IMR-90 (cell line): ENCODE results near the gene SLC25A25. TPM values are rescaled to one million over a fixed set of nuclear protein-coding genes. Genes with fewer than 3 reads are reported as not detected.

ENCODE experiments used
- ATAC-seq: fragments of 200-7000 bp; cut with Tn5 transposase; 2 replicates; pipeline ENCODE4 v1.9.1; 2020; ENCODE audit warnings: low read depth, mild to moderate bottlenecking, moderate library complexity
- BruUV-seq: library from RNA; stranded (reverse); fragments of 400-500 nt; replicated peaks from 2 replicates; lab custom pipeline; 2021; lab: Mats Ljungman, UMichigan
- CTCF ChIA-PET: fragments of 300-600 bp; formaldehyde crosslinking; extraction: SDS; loops from one replicate; lab custom pipeline; 2021; ENCODE audit warnings: antibody characterized with exemption; lab: Yijun Ruan, JAX
- POLR2A ChIA-PET: fragments of 300-600 bp; sonication (Branson Sonifier 250); formaldehyde crosslinking; loops from one replicate; lab custom pipeline; 2022; ENCODE audit warnings: antibody characterized with exemption; ENCODE audit not compliant: unreplicated experiment; lab: Charles Lee
- DNase-seq: peaks from one replicate; pipeline ENCODE4 v3.0.0; 2013
- H2AFZ ChIP-seq: replicated peaks from 2 replicates; pipeline ENCODE3; 2013; ENCODE audit warnings: low read length, mild to moderate bottlenecking; ENCODE audit not compliant: poor library complexity
- H2AK5ac ChIP-seq: 2 replicates; pipeline ENCODE4 v1.6.1; 2013; ENCODE audit warnings: low read depth, low read length, inconsistent platforms
- H2AK9ac ChIP-seq: replicated peaks from 2 replicates; pipeline ENCODE3; 2013; ENCODE audit warnings: mild to moderate bottlenecking, low read depth, low read length, moderate library complexity; ENCODE audit not compliant: poor library complexity
- H2BK120ac ChIP-seq: 2 replicates; pipeline ENCODE4 v1.6.1; 2013; ENCODE audit warnings: low read depth, low read length, inconsistent platforms
- H2BK15ac ChIP-seq: 3 replicates; pipeline ENCODE4 v1.6.1; 2013; ENCODE audit warnings: low read depth, low read length, inconsistent platforms
- H2BK20ac ChIP-seq: 2 replicates; pipeline ENCODE4 v1.6.1; 2013; ENCODE audit warnings: low read depth, mild to moderate bottlenecking, inconsistent platforms, low read length, moderate library complexity
- H2BK5ac ChIP-seq: 2 replicates; pipeline ENCODE4 v1.6.1; 2013; ENCODE audit warnings: mild to moderate bottlenecking, low read depth, low read length, inconsistent platforms; ENCODE audit not compliant: poor library complexity, severe bottlenecking
- H3K14ac ChIP-seq: replicated peaks from 2 replicates; pipeline ENCODE4 v1.6.1; 2013; ENCODE audit warnings: low read depth, low read length, inconsistent platforms
- H3K18ac ChIP-seq: 2 replicates; pipeline ENCODE4 v1.6.1; 2013; ENCODE audit warnings: low read depth, low read length, control low read depth
- H3K23ac ChIP-seq: 2 replicates; pipeline ENCODE4 v1.6.1; 2013; ENCODE audit warnings: low read depth, low read length, inconsistent platforms
- H3K27ac ChIP-seq: 2 replicates; pipeline ENCODE4 v1.5.1; 2013; ENCODE audit warnings: mild to moderate bottlenecking, control low read depth, low read length; ENCODE audit not compliant: insufficient read depth
- H3K27me3 ChIP-seq: 2 replicates; pipeline ENCODE4 v1.6.1; 2013; ENCODE audit warnings: low read length; ENCODE audit not compliant: control insufficient read depth, insufficient read depth
- H3K36me3 ChIP-seq: 2 replicates; pipeline ENCODE4 v1.6.1; 2013; ENCODE audit warnings: low read length, mixed read lengths; ENCODE audit not compliant: control insufficient read depth, insufficient read depth
- H3K4ac ChIP-seq: 2 replicates; pipeline ENCODE4 v1.6.1; 2013; ENCODE audit warnings: low read depth, low read length, inconsistent platforms
- H3K4me1 ChIP-seq: 2 replicates; pipeline ENCODE4 v1.6.1; 2013; ENCODE audit warnings: low read length, mixed read lengths; ENCODE audit not compliant: control insufficient read depth, insufficient read depth
- H3K4me2 ChIP-seq: 2 replicates; pipeline ENCODE4 v1.6.1; 2013; ENCODE audit warnings: low read depth, mild to moderate bottlenecking, control low read depth, low read length, moderate library complexity
- H3K4me3 ChIP-seq: 2 replicates; pipeline ENCODE4 v1.5.1; 2013; ENCODE audit warnings: low read depth, mild to moderate bottlenecking, control low read depth, low read length, moderate library complexity; ENCODE audit not compliant: insufficient read depth
- H3K56ac ChIP-seq: 2 replicates; pipeline ENCODE4 v1.6.1; 2013; ENCODE audit warnings: low read length, inconsistent platforms; ENCODE audit not compliant: insufficient read depth; ENCODE audit errors: extremely low read depth
- H3K79me1 ChIP-seq, 2 experiments: 2 replicates each; pipeline ENCODE4 v1.6.1; 2013; ENCODE audit warnings: low read length in 2 of 2, inconsistent platforms in 1 of 2, low read depth in 1 of 2
- H3K9ac ChIP-seq: 2 replicates; pipeline ENCODE4 v1.6.1; 2013; ENCODE audit warnings: low read depth, low read length, control low read depth
- H3K9me1 ChIP-seq: 2 replicates; pipeline ENCODE4 v1.6.1; 2013; ENCODE audit warnings: low read length, inconsistent platforms; ENCODE audit not compliant: insufficient read depth
- H3K9me3 ChIP-seq: 2 replicates; pipeline ENCODE4 v1.6.1; 2013; ENCODE audit warnings: low read length; ENCODE audit not compliant: control insufficient read depth, insufficient read depth
- H4K20me1 ChIP-seq: 2 replicates; pipeline ENCODE4 v1.6.1; 2013; ENCODE audit warnings: low read length, inconsistent platforms; ENCODE audit not compliant: insufficient read depth
- H4K5ac ChIP-seq: 2 replicates; pipeline ENCODE4 v1.6.1; 2013; ENCODE audit warnings: mild to moderate bottlenecking, low read depth, low read length, control low read depth
- H4K8ac ChIP-seq, 2 experiments: 2 replicates each; pipeline ENCODE4 v1.6.1; 2013; ENCODE audit warnings: low read depth in 2 of 2, low read length in 2 of 2, control low read depth in 1 of 2, inconsistent platforms in 1 of 2
- H4K91ac ChIP-seq: 2 replicates; pipeline ENCODE4 v1.6.1; 2013; ENCODE audit warnings: low read depth, low read length, inconsistent platforms; ENCODE audit not compliant: insufficient read depth
- BHLHE40 ChIP-seq: fragments of 150-350 bp; IDR thresholded peaks from 2 replicates; pipeline ENCODE4 v1.6.1; 2016; ENCODE audit warnings: mild to moderate bottlenecking, low read depth, low read length
- CEBPB ChIP-seq: IDR thresholded peaks from 2 replicates; pipeline ENCODE4 v1.6.1; 2012; ENCODE audit warnings: low read depth, low read length, improper control_type of control experiment
- CHD1 ChIP-seq: IDR thresholded peaks from 2 replicates; pipeline ENCODE4 v1.6.1; 2012; ENCODE audit warnings: low read depth, low read length, improper control_type of control experiment
- FOS ChIP-seq: fragments of 150-350 bp; IDR thresholded peaks from 2 replicates; pipeline ENCODE4 v1.6.1; 2016; ENCODE audit warnings: low read depth, low read length
- MAFK ChIP-seq: IDR thresholded peaks from 2 replicates; pipeline ENCODE4 v1.6.1; 2012; ENCODE audit warnings: low read depth, low read length, improper control_type of control experiment
- MAZ ChIP-seq: IDR thresholded peaks from 2 replicates; pipeline ENCODE4 v1.6.1; 2012; ENCODE audit warnings: low read depth, mild to moderate bottlenecking, low read length, improper control_type of control experiment, moderate library complexity, borderline replicate concordance
- MXI1 ChIP-seq: IDR thresholded peaks from 2 replicates; pipeline ENCODE4 v1.6.1; 2012; ENCODE audit warnings: low read depth, mild to moderate bottlenecking, low read length, moderate library complexity, borderline replicate concordance
- POLR2A ChIP-seq: IDR thresholded peaks from 2 replicates; pipeline ENCODE4 v1.6.1; 2012; ENCODE audit warnings: mild to moderate bottlenecking, low read depth, low read length
- RAD21 ChIP-seq: IDR thresholded peaks from 2 replicates; pipeline ENCODE4 v1.6.1; 2012; ENCODE audit warnings: low read length, improper control_type of control experiment
- RCOR1 ChIP-seq: IDR thresholded peaks from 2 replicates; pipeline ENCODE4 v1.6.1; 2012; ENCODE audit warnings: mild to moderate bottlenecking, low read length, improper control_type of control experiment; ENCODE audit not compliant: insufficient replicate concordance
- RFX5 ChIP-seq: IDR thresholded peaks from 2 replicates; pipeline ENCODE4 v1.8.0; 2012; ENCODE audit warnings: low read depth, mild to moderate bottlenecking, low read length, moderate library complexity
- SMC3 ChIP-seq: fragments of 150-350 bp; IDR thresholded peaks from 2 replicates; pipeline ENCODE4 v1.6.1; 2016; ENCODE audit warnings: low read depth, mild to moderate bottlenecking, antibody characterized with exemption, low read length, moderate library complexity
- WGBS, 2 experiments: methylation state at CpG; one replicate each; pipeline versions ENCODE4 v1.1.5 to v1.1.7; 2013; ENCODE audit warnings: missing lambda C conversion rate in 2 of 2; ENCODE audit not compliant: insufficient read length in 1 of 2; ENCODE audit errors: extremely low coverage in 2 of 2; 5-methylcytosine and 5-hydroxymethylcytosine counted together
- dilution Hi-C: fragments of 300-500 bp; cut with HindIII; formaldehyde crosslinking; loops from one replicate; pipeline ENCODE4 v1.14.3; 2018; ENCODE audit warnings: low sequenced_read_pairs; ENCODE audit not compliant: unreplicated experiment
- in situ Hi-C: fragments of 300-500 bp; cut with MboI; formaldehyde crosslinking; loops from 3 replicates; pipeline ENCODE4 v1.14.3; 2019; ENCODE audit warnings: low sequenced_read_pairs, inconsistent platforms, mixed read lengths
- intact Hi-C: fragments of 100-400 bp; cut with micrococcal nuclease; formaldehyde crosslinking; loops from 2 replicates; pipeline ENCODE4 v1.10.0; 2022
- polyA plus RNA-seq, 3 experiments: library from polyadenylated mRNA; depleted of rRNA; stranded (reverse); fragments of >200 nt; gene quantifications; 2 replicates each; pipeline ENCODE4 v1.2.3, GENCODE V29; 2012; ENCODE audit warnings: low replicate concordance in 1 of 3
- total RNA-seq: library from RNA; depleted of rRNA; stranded (reverse); fragments of >200 nt; gene quantifications from 2 replicates; pipeline ENCODE4 v1.2.3, GENCODE V29; 2012
- TF ChIP-seq, protein P1 (sequence below): conservative IDR thresholded peaks from 2 replicates; pipeline ENCODE4 v1.5.1; 2012; ENCODE audit warnings: mild to moderate bottlenecking, low read depth, low read length, improper control_type of control experiment
- TF ChIP-seq, protein P2 (sequence below): fragments of 150-350 bp; IDR thresholded peaks from 2 replicates; pipeline ENCODE4 v1.6.1; 2017; ENCODE audit warnings: mild to moderate bottlenecking, antibody characterized with exemption, low read length, low read depth

SLC25A25 gene
- total and polyA plus RNA-seq, 2 of the 4 experiments (the other 2 are of a cell fraction), result 14.0 to 17.9 TPM

DNA sequence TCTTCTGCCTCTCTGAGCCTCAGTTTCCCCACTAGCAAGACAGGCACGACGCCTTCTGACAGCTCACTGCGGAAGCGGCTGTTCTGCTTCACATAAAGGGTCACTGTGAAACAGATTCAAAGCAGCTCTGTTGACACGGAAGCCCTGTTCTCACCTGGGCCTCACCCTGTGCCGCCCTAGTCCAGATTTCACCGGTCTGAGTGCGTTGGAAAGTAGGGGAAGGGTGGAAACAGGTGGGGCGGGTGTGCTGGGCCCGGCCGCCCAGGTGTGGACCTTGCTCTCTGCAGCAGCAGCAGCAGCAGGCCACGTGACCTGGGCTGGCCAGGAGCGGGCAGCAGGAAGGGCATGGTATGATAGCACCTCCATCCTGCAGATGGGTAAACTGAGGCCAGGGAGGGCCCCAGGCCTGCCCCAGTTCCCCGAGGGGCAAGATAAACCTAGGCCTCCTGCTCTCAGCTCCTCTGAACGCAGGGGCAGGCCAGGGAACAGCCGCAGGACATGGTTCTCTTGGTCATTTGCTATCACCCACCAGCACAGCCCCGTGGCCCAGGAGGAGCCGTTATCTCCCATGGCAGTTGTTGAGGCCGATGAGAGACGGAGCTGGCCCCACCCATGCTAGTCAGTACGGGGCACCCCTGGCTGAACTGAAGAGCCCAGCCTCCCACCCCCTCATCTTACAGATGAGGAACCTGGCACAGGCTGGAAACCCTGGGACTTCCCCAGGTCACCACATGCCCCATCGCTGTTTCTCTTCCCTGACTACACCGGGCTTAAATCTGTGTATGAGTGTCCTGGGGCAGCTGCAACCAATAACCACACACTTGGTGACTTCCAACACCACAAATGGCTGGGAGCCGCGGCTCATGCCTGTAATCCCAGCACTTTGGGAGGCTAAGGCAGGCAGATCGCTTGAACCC is 47.4 kb downstream of the SLC25A25 start:
- H3K14ac ChIP-seq, result no peak overlapping the region
- 94% methylated on average over 7 of the region's 26 CpGs; no CpG with 5 or more reads in 1 of the 2 experiments for WGBS, 2 experiments
- ATAC-seq (no peak), DNase-seq (no peak)
- no peak overlapping the region for H2AK9ac ChIP-seq
- no peak overlapping the region for H2BK15ac ChIP-seq
- intact Hi-C loops, result loop anchor here (5.0 kb wide), 1 partner anchor 373 kb away; no protein-coding TSS in a partner anchor
- H3K9me3 ChIP-seq, result no peaks in the 10 kb centered on the region
- in situ Hi-C loops, result no loop called here
- no peak for TF ChIP-seq RAD21
- TF ChIP-seq CEBPB, result no peak
- TF ChIP-seq MXI1, result no peak
- TF ChIP-seq FOS, result no peak
- TF ChIP-seq BHLHE40, result no peak
- no peak for TF ChIP-seq MAZ
- TF ChIP-seq, protein P1, sequence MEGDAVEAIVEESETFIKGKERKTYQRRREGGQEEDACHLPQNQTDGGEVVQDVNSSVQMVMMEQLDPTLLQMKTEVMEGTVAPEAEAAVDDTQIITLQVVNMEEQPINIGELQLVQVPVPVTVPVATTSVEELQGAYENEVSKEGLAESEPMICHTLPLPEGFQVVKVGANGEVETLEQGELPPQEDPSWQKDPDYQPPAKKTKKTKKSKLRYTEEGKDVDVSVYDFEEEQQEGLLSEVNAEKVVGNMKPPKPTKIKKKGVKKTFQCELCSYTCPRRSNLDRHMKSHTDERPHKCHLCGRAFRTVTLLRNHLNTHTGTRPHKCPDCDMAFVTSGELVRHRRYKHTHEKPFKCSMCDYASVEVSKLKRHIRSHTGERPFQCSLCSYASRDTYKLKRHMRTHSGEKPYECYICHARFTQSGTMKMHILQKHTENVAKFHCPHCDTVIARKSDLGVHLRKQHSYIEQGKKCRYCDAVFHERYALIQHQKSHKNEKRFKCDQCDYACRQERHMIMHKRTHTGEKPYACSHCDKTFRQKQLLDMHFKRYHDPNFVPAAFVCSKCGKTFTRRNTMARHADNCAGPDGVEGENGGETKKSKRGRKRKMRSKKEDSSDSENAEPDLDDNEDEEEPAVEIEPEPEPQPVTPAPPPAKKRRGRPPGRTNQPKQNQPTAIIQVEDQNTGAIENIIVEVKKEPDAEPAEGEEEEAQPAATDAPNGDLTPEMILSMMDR, result no peak
- no peak for TF ChIP-seq RCOR1
- no peak for TF ChIP-seq RFX5
- TF ChIP-seq MAFK, result no peak
- TF ChIP-seq, protein P2, sequence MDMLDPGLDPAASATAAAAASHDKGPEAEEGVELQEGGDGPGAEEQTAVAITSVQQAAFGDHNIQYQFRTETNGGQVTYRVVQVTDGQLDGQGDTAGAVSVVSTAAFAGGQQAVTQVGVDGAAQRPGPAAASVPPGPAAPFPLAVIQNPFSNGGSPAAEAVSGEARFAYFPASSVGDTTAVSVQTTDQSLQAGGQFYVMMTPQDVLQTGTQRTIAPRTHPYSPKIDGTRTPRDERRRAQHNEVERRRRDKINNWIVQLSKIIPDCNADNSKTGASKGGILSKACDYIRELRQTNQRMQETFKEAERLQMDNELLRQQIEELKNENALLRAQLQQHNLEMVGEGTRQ, result no peak
- TF ChIP-seq CHD1, result no peak
- no peak for TF ChIP-seq POLR2A
- no peak for TF ChIP-seq SMC3
- no peak overlapping the region for H3K27ac ChIP-seq
- H3K18ac ChIP-seq, result no peak overlapping the region
- H3K27me3 ChIP-seq, result no peaks in the 10 kb centered on the region
- H3K4me2 ChIP-seq, result no peak overlapping the region
- H3K36me3 ChIP-seq, result peaks cover 10% of the 10 kb centered on the region; the same call in 1 of the 2 replicates
- no peaks in the 10 kb centered on the region for H4K20me1 ChIP-seq
- no peak overlapping the region for H2BK20ac ChIP-seq
- ChIA-PET CTCF (no interaction called here), POLR2A (no interaction called here)
- dilution Hi-C loops, result no loop called here
- H4K91ac ChIP-seq, result no peak overlapping the region
- no peak overlapping the region for H4K8ac ChIP-seq
- H2AK5ac ChIP-seq, result no peak overlapping the region; the same call in 1 of the 2 replicates
- no peak overlapping the region for H4K5ac ChIP-seq
- no peak overlapping the region for H2BK5ac ChIP-seq
- H3K9ac ChIP-seq, result no peak overlapping the region
- H3K79me1 ChIP-seq, result no peaks in the 10 kb centered on the region
- H3K4me3 ChIP-seq, result no peak overlapping the region
- H2AFZ ChIP-seq, result no peak overlapping the region
- H3K9me1 ChIP-seq, result no peaks in the 10 kb centered on the region
- H3K23ac ChIP-seq, result no peak overlapping the region
- H3K4ac ChIP-seq, result no peak overlapping the region
- H3K4me1 ChIP-seq, result no peaks in the 10 kb centered on the region
- H3K56ac ChIP-seq, result no peak overlapping the region
- no TSS peak for BruUV-seq
- H2BK120ac ChIP-seq, result no peak overlapping the region
